Measurements from ENCODE around the gene GJB4. TPM values are rescaled to one million over a fixed set of nuclear protein-coding genes. Genes with fewer than 3 reads are reported as not detected.

The GJB4 gene
- total RNA-seq, 2 donors from 2014 or later = 0.46 to 0.81 TPM

- DNase-seq = no peak
- WGBS, 2 experiments (ENCODE audit: insufficient coverage in 1 of 2, insufficient read length in 1 of 2) = 72% methylated on average over 4 of the region's 4 CpGs; no CpG with 5 or more reads in 1 of the 2 experiments
- peaks cover 17% of the 10 kb centered on the region for H3K27me3 ChIP-seq (ENCODE audit: control insufficient read depth, insufficient read depth, low read length, poor library complexity, severe bottlenecking)
- no peak overlapping the region for H3K27ac Mint-ChIP-seq
- no peaks in the 10 kb centered on the region for H3K36me3 Mint-ChIP-seq (ENCODE audit: low read depth)
- H3K36me3 ChIP-seq (ENCODE audit: control insufficient read depth, insufficient read depth, low read length) = no peaks in the 10 kb centered on the region
- H3K4me1 ChIP-seq (ENCODE audit: control insufficient read depth, insufficient read depth, low read length) = peaks cover 6% of the 10 kb centered on the region
- TF ChIP-seq, protein P1, sequence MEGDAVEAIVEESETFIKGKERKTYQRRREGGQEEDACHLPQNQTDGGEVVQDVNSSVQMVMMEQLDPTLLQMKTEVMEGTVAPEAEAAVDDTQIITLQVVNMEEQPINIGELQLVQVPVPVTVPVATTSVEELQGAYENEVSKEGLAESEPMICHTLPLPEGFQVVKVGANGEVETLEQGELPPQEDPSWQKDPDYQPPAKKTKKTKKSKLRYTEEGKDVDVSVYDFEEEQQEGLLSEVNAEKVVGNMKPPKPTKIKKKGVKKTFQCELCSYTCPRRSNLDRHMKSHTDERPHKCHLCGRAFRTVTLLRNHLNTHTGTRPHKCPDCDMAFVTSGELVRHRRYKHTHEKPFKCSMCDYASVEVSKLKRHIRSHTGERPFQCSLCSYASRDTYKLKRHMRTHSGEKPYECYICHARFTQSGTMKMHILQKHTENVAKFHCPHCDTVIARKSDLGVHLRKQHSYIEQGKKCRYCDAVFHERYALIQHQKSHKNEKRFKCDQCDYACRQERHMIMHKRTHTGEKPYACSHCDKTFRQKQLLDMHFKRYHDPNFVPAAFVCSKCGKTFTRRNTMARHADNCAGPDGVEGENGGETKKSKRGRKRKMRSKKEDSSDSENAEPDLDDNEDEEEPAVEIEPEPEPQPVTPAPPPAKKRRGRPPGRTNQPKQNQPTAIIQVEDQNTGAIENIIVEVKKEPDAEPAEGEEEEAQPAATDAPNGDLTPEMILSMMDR (conservative IDR thresholded peaks at IDR 0.05) = no peak
- no peaks in the 10 kb centered on the region for H3K9me3 ChIP-seq (ENCODE audit: control insufficient read depth, low read length)
- H3K4me3 Mint-ChIP-seq = no peak overlapping the region
- H3K9ac ChIP-seq (ENCODE audit: extremely low read depth, low read length, poor library complexity, severe bottlenecking) = no peak overlapping the region
- H3K4me3 ChIP-seq (ENCODE audit: low read length) = no peak overlapping the region
- no peak overlapping the region for H3K27ac ChIP-seq (ENCODE audit: low read depth, low read length)
- H3K9me3 Mint-ChIP-seq = no peaks in the 10 kb centered on the region
- H3K27me3 Mint-ChIP-seq (ENCODE audit: insufficient read depth) = peaks cover 16% of the 10 kb centered on the region
- peaks cover 18% of the 10 kb centered on the region for H3K4me1 Mint-ChIP-seq
Observed at GRCh38 chr1:34785875-34786470, 26.4 kb downstream of the GJB4 start.

DNA sequence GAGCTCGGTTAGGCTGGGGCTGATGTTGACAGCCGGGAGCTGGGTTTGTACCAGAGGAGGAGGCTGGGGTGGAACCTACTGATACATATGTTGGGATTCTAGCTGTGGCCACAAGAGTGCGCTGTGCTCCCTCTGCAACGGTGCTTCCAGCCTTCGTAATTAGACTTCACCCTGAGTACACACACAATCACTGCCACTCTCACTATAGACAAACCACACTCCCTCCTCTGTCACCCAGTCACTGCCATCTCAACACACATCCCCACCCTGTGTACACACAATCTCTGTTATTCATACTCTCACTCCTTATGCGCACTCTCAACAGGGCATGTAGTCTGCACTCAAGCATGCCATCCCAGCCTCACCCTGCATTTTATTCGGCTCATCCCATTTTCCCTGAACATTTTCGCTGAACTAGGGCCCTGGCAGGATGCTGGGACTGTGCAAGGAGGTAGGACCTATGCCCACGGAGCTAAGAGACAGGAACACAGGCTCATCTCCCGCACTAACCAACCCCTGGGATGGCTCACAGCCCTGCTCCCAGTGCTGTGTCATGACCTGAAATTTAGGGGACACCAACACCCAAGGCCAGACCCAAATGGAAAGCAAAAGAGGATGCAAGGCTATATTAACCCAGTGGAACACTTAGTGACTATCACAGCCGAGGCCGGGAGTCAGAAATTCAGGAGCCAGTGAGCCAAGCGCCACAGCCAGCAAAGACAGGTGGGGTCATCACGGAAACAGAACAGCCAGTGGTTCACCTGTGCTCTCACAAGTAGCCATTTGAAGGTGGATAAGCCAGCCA, 27.2 kb downstream of the GJB4 start:
- DNase-seq = peak; percentile 89
- WGBS, 2 experiments (ENCODE audit: insufficient coverage in 1 of 2, insufficient read length in 1 of 2) = 54 to 59% methylated on average over 12 to 14 of the region's 14 CpGs
- H3K4me1 ChIP-seq (ENCODE audit: control insufficient read depth, insufficient read depth, low read length) = peaks cover 6% of the 10 kb centered on the region
- H3K27ac ChIP-seq (ENCODE audit: low read depth, low read length) = no peak overlapping the region
- no peaks in the 10 kb centered on the region for H3K9me3 Mint-ChIP-seq
- no peaks in the 10 kb centered on the region for H3K9me3 ChIP-seq (ENCODE audit: control insufficient read depth, low read length)
- no peak overlapping the region for H3K4me3 ChIP-seq (ENCODE audit: low read length)
- no peaks in the 10 kb centered on the region for H3K36me3 Mint-ChIP-seq (ENCODE audit: low read depth)
- H3K27me3 ChIP-seq (ENCODE audit: control insufficient read depth, insufficient read depth, low read length, poor library complexity, severe bottlenecking) = peaks cover 9% of the 10 kb centered on the region
- H3K27me3 Mint-ChIP-seq (ENCODE audit: insufficient read depth) = peaks cover 22% of the 10 kb centered on the region
- TF ChIP-seq, protein P1 (conservative IDR thresholded peaks at IDR 0.05) = peak; percentile 95
- peaks cover 19% of the 10 kb centered on the region for H3K4me1 Mint-ChIP-seq
- no peaks in the 10 kb centered on the region for H3K36me3 ChIP-seq (ENCODE audit: control insufficient read depth, insufficient read depth, low read length)
- H3K27ac Mint-ChIP-seq = peak overlapping the region; percentile 38
- H3K4me3 Mint-ChIP-seq = no peak overlapping the region
- H3K9ac ChIP-seq (ENCODE audit: extremely low read depth, low read length, poor library complexity, severe bottlenecking) = no peak overlapping the region

DNA sequence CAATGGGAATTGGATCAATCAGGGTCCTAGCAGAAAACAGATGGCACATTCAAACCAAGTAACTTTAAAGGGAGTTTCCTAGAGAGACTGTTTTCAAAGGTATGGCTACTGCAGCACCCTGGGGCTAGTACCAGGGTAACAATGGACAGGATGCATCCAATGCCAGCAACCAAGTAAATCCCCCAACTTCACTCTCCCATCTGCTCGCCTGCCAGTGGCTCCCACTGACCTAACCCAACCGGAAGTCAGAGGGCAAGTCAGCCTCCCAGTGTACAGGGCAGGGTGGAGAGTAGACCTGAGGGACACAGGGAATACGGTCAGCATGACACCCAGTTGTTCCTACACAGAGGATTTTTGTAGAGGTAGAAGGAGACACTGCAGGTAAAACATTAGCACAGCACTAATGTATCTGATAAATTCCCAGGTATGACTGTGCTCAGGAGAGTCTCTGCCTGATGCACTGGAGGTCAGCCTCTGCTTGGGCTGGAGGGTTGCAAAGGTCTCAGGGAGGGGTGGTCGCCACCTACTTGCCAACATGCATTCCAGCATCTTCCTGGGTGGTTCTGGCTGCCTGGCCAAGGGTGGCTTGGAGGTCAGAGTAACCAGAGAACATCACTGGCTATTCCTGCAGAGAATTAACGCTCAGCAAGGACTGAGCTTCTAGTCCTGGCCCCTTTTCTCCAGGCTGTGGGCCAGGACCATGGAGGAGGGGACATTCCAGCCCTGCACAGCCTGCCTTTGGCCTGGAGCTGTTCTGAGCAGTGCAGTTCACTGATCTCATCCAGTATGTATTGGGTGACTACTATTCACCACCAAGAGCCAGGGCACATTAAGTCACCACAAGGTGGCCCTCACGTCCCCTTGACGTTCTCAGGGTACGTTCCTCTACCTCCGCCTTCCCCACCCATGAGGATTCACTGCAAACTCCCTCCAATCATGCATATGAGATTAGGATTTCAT, 28.2 kb downstream of the GJB4 start:
- TF ChIP-seq, protein P1 (conservative IDR thresholded peaks at IDR 0.05) = peak; percentile 81
- H3K9me3 Mint-ChIP-seq = no peaks in the 10 kb centered on the region
- peaks cover 22% of the 10 kb centered on the region for H3K27me3 Mint-ChIP-seq (ENCODE audit: insufficient read depth)

More for the DNA sequence above, 28.2 kb downstream of the GJB4 start:
- H3K4me3 Mint-ChIP-seq = no peak overlapping the region
- H3K27ac Mint-ChIP-seq = no peak overlapping the region
- Histone ChIP-seq H3K9me3 (ENCODE audit: control insufficient read depth, low read length) (no peaks in the 10 kb centered on the region), H3K4me3 (ENCODE audit: low read length) (no peak overlapping the region), H3K4me1 (ENCODE audit: control insufficient read depth, insufficient read depth, low read length) (no peaks in the 10 kb centered on the region), H3K36me3 (ENCODE audit: control insufficient read depth, insufficient read depth, low read length) (no peaks in the 10 kb centered on the region), H3K9ac (ENCODE audit: extremely low read depth, low read length, poor library complexity, severe bottlenecking) (no peak overlapping the region), H3K27me3 (ENCODE audit: control insufficient read depth, insufficient read depth, low read length, poor library complexity, severe bottlenecking) (no peaks in the 10 kb centered on the region), H3K27ac (ENCODE audit: low read depth, low read length) (no peak overlapping the region)
- peak; percentile 80 for DNase-seq
- 70 to 78% methylated on average over 4 to 9 of the region's 9 CpGs for WGBS, 2 experiments (ENCODE audit: insufficient coverage in 1 of 2, insufficient read length in 1 of 2)
- H3K36me3 Mint-ChIP-seq (ENCODE audit: low read depth) = no peaks in the 10 kb centered on the region
- H3K4me1 Mint-ChIP-seq = peaks cover 23% of the 10 kb centered on the region
